K562 (cell line): Measurements from ENCODE around the gene FOXJ1.

Experiments
- ARID4B ChIP-seq: sonication (generic); formaldehyde crosslinking; IDR thresholded peaks from 2 replicates; pipeline ENCODE4 v1.8.0; 2022; ENCODE audit warnings: mild to moderate bottlenecking, missing genetic modification reagents
- BCLAF1 ChIP-seq, 2 experiments: fragments of 450-650 bp in 1 of 2; IDR thresholded peaks; 2 replicates each; pipeline ENCODE4 v1.6.1; 2011 to 2017; ENCODE audit warnings: low read depth in 2 of 2, antibody characterized with exemption in 1 of 2, borderline replicate concordance in 1 of 2, low read length in 1 of 2, mild to moderate bottlenecking in 1 of 2, mixed read lengths in 1 of 2; ENCODE audit not compliant: control insufficient read depth in 1 of 2
- BHLHE40 ChIP-seq: IDR thresholded peaks from 2 replicates; pipeline ENCODE4 v1.6.1; 2011; ENCODE audit warnings: low read length, improper control_type of control experiment
- CHD1 ChIP-seq: fragments of 200-600 bp; sonication (generic); IDR thresholded peaks from one replicate; pipeline ENCODE4 v1.6.1; 2012; ENCODE audit warnings: mild to moderate bottlenecking, moderate library complexity, low read length, inconsistent platforms
- CTCF ChIP-seq, 3 experiments: IDR thresholded peaks in 2 of 3; conservative IDR thresholded peaks in 1 of 3; 2 replicates each; pipeline ENCODE4 v1.5.1; 2011 to 2012; ENCODE audit warnings: low read length in 3 of 3, mild to moderate bottlenecking in 3 of 3, control low read depth in 2 of 3, improper control_type of control experiment in 1 of 3, inconsistent platforms in 1 of 3, low read depth in 1 of 3, mixed read lengths in 1 of 3, moderate library complexity in 1 of 3; ENCODE audit not compliant: insufficient read depth in 2 of 3
- E2F4 ChIP-seq: sonication (generic); formaldehyde crosslinking; IDR thresholded peaks from 2 replicates; pipeline ENCODE4 v1.8.0; 2022; ENCODE audit warnings: mild to moderate bottlenecking, low read depth, missing genetic modification reagents
- FOS ChIP-seq: IDR thresholded peaks from 3 replicates; pipeline ENCODE4 v1.6.1; 2011; ENCODE audit not compliant: insufficient read length; ENCODE audit errors: extremely low read depth
- HDAC8 ChIP-seq: fragments of 450-650 bp; IDR thresholded peaks from 2 replicates; pipeline ENCODE4 v1.6.1; 2016; ENCODE audit warnings: mild to moderate bottlenecking, missing genetic modification characterization, moderate library complexity, missing compliant biosample characterization
- NFRKB ChIP-seq: fragments of 450-650 bp; IDR thresholded peaks from 2 replicates; pipeline ENCODE4 v1.6.1; 2016; ENCODE audit warnings: low read depth
- POLR2AphosphoS5 ChIP-seq: IDR thresholded peaks from 2 replicates; pipeline ENCODE4 v1.6.1; 2011; ENCODE audit warnings: mild to moderate bottlenecking, low read depth, low read length, moderate library complexity; ENCODE audit not compliant: control insufficient read depth, insufficient read depth
- TCF7L2 ChIP-seq: fragments of 150-350 bp; IDR thresholded peaks from 2 replicates; pipeline ENCODE4 v1.6.1; 2016; ENCODE audit warnings: low read depth, mild to moderate bottlenecking, low read length, moderate library complexity
- ZNF12 ChIP-seq: sonication (generic); formaldehyde crosslinking; IDR thresholded peaks from 2 replicates; pipeline ENCODE4 v1.4.0; 2020; ENCODE audit warnings: mild to moderate bottlenecking, missing genetic modification reagents

GRCh38 chr17:76163919-76164318, 22.9 kb upstream of the FOXJ1 start:
- TF ChIP-seq ZNF12 (CRISPR knock-in tag) = no peak
- TF ChIP-seq NFRKB = no peak
- no peak for TF ChIP-seq FOS
- TF ChIP-seq CHD1 = no peak
- TF ChIP-seq CTCF (IDR thresholded peaks at IDR 0.05 in 2 of 3, conservative IDR thresholded peaks at IDR 0.05 in 1 of 3; ENCODE audit: insufficient read depth in 2 of 3, low read depth in 1 of 3, low read length in 3 of 3) = no peak
- TF ChIP-seq HDAC8 (tag) = no peak
- TF ChIP-seq E2F4 = no peak
- TF ChIP-seq BCLAF1 (IDR thresholded peaks at IDR 0.05; ENCODE audit: borderline replicate concordance in 1 of 2, control insufficient read depth in 1 of 2, low read depth in 2 of 2, low read length in 1 of 2) = no peak
- TF ChIP-seq POLR2AphosphoS5 = no peak
- no peak for TF ChIP-seq TCF7L2
- TF ChIP-seq BHLHE40 = no peak
- no peak for TF ChIP-seq ARID4B (CRISPR knock-in tag)
